HG03432 (cell line): Measurements from ENCODE around the gene PPP4R4.
"Not testable (repeated sequence)": the region's sequence is repeated elsewhere in the genome, so short reads cannot be mapped to it uniquely, and the experiment has no call there.

Experiments used
- ATAC-seq: cut with Tn5 transposase; IDR thresholded peaks from one replicate; pipeline ENCODE4 v1.9.1; 2021; ENCODE audit warnings: mild to moderate bottlenecking, moderate library complexity; ENCODE audit not compliant: unreplicated experiment

The PPP4R4 gene

GRCh38 chr14:94144765-94145164 lies 29.4 kb upstream of the PPP4R4 start:
- no peak for ATAC-seq

GRCh38 chr14:94145902-94146527 lies 28.1 kb upstream of the PPP4R4 start:
- ATAC-seq: no peak

GRCh38 chr14:94152676-94153075 lies 21.4 kb upstream of the PPP4R4 start:
- ATAC-seq: no peak

- ATAC-seq: no peak
These were observed 20.3 kb upstream of the PPP4R4 start for GRCh38 chr14:94153750-94154342.

GRCh38 chr14:94156143-94156542 lies 18.0 kb upstream of the PPP4R4 start:
- not testable (repeated sequence) for ATAC-seq

- no peak for ATAC-seq
These were observed 16.9 kb upstream of the PPP4R4 start for GRCh38 chr14:94157197-94157596.

GRCh38 chr14:94158239-94158883 lies 15.8 kb upstream of the PPP4R4 start:
- no peak for ATAC-seq

- ATAC-seq: no peak
These were observed 13.1 kb upstream of the PPP4R4 start for GRCh38 chr14:94161058-94161457.

GRCh38 chr14:94161981-94162380 lies 12.1 kb upstream of the PPP4R4 start:
- no peak for ATAC-seq

GRCh38 chr14:94162466-94162865 lies 11.7 kb upstream of the PPP4R4 start:
- ATAC-seq: no peak

- no peak for ATAC-seq
These were observed 10.3 kb upstream of the PPP4R4 start for GRCh38 chr14:94163796-94164195.

- ATAC-seq: no peak
These were observed 9.3 kb upstream of the PPP4R4 start for GRCh38 chr14:94164685-94165431.

- ATAC-seq: no peak
These were observed 8.4 kb upstream of the PPP4R4 start for GRCh38 chr14:94165744-94166143.

GRCh38 chr14:94170136-94170535 lies 4.0 kb upstream of the PPP4R4 start:
- no peak for ATAC-seq

- no peak for ATAC-seq
These were observed 2.9 kb upstream of the PPP4R4 start for GRCh38 chr14:94171208-94171607.

GRCh38 chr14:94172545-94172944 lies 1.6 kb upstream of the PPP4R4 start:
- no peak for ATAC-seq

- ATAC-seq: no peak
These were observed 644 bp upstream of the PPP4R4 start for GRCh38 chr14:94173471-94173884.

GRCh38 chr14:94174604-94175010 lies 485 bp downstream of the PPP4R4 start:
- no peak for ATAC-seq

- no peak for ATAC-seq
These were observed 1.1 kb downstream of the PPP4R4 start for GRCh38 chr14:94175011-94175745.

- ATAC-seq: no peak
These were observed 1.6 kb downstream of the PPP4R4 start for GRCh38 chr14:94175747-94176146.

GRCh38 chr14:94176808-94177207 lies 2.7 kb downstream of the PPP4R4 start:
- ATAC-seq: no peak
